Esophagus muscularis mucosa (tissue), 3 donors: ENCODE measurements around the gene MAP1S.

Source experiments
- CTCF ChIP-seq, 3 experiments: fragments of 200-600 bp in 2 of 3; fragments of 450-650 bp in 1 of 3; sonication (generic) in 2 of 3; IDR thresholded peaks; one replicate each; pipeline ENCODE4 v1.5.1; 2017 to 2019; ENCODE audit warnings: antibody characterized with exemption in 3 of 3, mild to moderate bottlenecking in 2 of 3, moderate library complexity in 1 of 3
- POLR2A ChIP-seq: fragments of 450-650 bp; IDR thresholded peaks from one replicate; pipeline ENCODE4 v1.6.1; 2017; ENCODE audit warnings: antibody characterized with exemption, moderate library complexity, mild to moderate bottlenecking, low read depth
- POLR2AphosphoS5 ChIP-seq, 2 donors: sonication (generic); formaldehyde crosslinking; IDR thresholded peaks; one replicate each; pipeline ENCODE4 v1.6.1; 2017; ENCODE audit warnings: antibody characterized with exemption in 2 of 2

GRCh38 chr19:17683078-17683477 is 36.2 kb upstream of the MAP1S start:
- TF ChIP-seq POLR2A (no peak), CTCF (IDR thresholded peaks at IDR 0.05) (no peak), POLR2AphosphoS5 (IDR thresholded peaks at IDR 0.05) (no peak)
